Tibial artery (tissue), 4 donors: Measurements from ENCODE around the gene LDAF1.
A peak's percentile ranks its signal among the peaks of the same experiment; 100 is the strongest.

Experiments used
- DNase-seq, 2 donors: peaks; one replicate each; pipeline ENCODE4 v3.0.0-alpha.2; 2019
- H3K27ac ChIP-seq, 2 donors: fragments of 200-600 bp; sonication (generic) in 1 of 2; 1 replicate in 1 of 2; 2 replicates in 1 of 2; pipeline ENCODE4 v1.5.1; 2018 to 2019; ENCODE audit warnings: mild to moderate bottlenecking in 1 of 2
- H3K27me3 ChIP-seq, 2 donors: fragments of 200-600 bp; sonication (generic) in 1 of 2; one replicate each; pipeline versions ENCODE4 v1.5.1 to v1.6.0; 2016 to 2019
- H3K36me3 ChIP-seq, 3 donors: fragments of 200-600 bp; sonication (generic) in 2 of 3; one replicate each; pipeline ENCODE4 v1.5.1; 2016 to 2019; ENCODE audit warnings: mild to moderate bottlenecking in 2 of 3
- H3K4me1 ChIP-seq, 4 donors: fragments of 200-600 bp; sonication (generic) in 2 of 4; 1 replicate in 3 of 4; 2 replicates in 1 of 4; pipeline ENCODE4 v1.5.1; 2016 to 2019
- H3K4me3 ChIP-seq, 2 donors: fragments of 200-600 bp; sonication (generic) in 1 of 2; 1 replicate in 1 of 2; 2 replicates in 1 of 2; pipeline ENCODE4 v1.5.1; 2018 to 2019; ENCODE audit warnings: mild to moderate bottlenecking in 2 of 2
- H3K9me3 ChIP-seq, 3 donors: fragments of 200-600 bp; sonication (generic) in 1 of 3; one replicate each; pipeline ENCODE4 v1.5.1; 2016 to 2019
- CTCF ChIP-seq, 2 experiments: fragments of 200-600 bp in 1 of 2; fragments of 450-650 bp in 1 of 2; IDR thresholded peaks; one replicate each; pipeline ENCODE4 v1.5.1; 2017 to 2019; ENCODE audit warnings: antibody characterized with exemption in 2 of 2, mild to moderate bottlenecking in 1 of 2, moderate library complexity in 1 of 2
- intact Hi-C: fragments of 100-400 bp; cut with DNase I; formaldehyde crosslinking; loops from one replicate; pipeline ENCODE4 v1.15.0; 2023; ENCODE audit warnings: low total_unique reads

The LDAF1 gene

DNA sequence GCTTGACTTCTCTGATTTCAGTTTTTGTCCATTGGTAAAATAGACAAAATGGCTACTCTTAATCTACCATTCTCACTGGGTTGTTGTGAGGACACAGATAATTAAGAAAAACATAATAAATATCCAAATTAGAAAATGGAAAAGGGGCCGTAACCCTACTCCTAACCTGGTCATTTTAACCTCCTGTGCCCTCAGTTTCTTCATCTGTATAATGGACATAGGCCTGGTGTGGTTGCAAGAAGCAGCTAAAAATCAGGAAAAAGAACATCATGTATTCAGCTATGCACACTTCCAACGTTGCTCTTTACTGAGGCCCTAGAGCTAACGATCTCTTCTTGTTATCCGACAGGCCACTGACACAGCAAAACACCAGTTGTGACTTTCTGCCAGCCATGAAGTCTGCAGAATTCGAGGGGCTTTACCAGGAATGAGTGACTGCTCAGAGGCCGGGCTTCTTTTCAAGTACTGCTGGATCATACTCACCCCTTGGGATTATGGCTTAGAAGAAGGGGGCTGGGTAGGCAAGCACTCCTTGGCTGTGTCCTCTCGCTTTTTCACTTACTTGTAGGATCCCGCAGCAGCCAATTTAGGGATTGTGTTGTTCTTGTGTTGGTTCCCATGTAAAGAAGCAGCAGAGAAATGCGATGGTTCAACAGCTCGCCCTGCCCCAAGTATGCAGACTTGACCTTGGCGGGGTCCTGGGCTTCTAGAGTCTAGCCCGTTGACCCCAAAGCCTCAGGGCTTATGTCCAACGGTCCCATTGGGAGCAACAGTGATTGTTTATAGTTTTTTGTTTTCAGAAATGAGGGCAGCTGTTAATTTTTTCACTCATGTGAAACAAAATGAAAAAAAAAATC lies 20.9 kb downstream of the LDAF1 start:
- intact Hi-C loops = no loop called here
- Histone ChIP-seq H3K27me3 (no peaks in the 10 kb centered on the region), H3K4me1 (peaks cover 0 to 30% (median 5%) of the 10 kb centered on the region in 4 donors), H3K36me3 (peaks cover 33 to 73% (median 52%) of the 10 kb centered on the region in 3 donors), H3K4me3 (no peak overlapping the region), H3K9me3 (no peaks in the 10 kb centered on the region), H3K27ac (peak overlapping the region; percentile 58 to 67)
- TF ChIP-seq CTCF (IDR thresholded peaks at IDR 0.05) = no peak
- peak; percentile 54 to 82 for DNase-seq

DNA sequence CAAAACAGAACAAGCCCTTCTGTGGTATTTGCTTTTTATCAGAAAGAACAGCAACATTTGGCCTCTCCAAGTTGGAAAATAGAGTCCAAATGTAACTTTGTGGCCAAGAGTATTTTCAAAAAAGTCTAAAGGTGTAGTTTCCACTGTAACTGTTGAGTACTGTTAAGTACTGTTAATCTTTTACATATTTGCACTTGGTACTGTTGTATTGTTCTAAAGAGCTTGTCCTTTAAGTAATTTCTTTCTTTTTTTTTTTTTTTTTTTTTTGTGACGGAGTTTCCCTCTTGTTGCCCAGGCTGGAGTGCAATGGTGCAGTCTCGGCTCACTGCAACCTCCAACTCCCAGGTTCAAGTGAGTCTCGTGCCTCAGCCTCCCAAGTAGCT lies 21.5 kb downstream of the LDAF1 start:
- no peaks in the 10 kb centered on the region for H3K27me3 ChIP-seq
- intact Hi-C loops = no loop called here
- no peak for DNase-seq
- H3K36me3 ChIP-seq = peaks cover 27 to 67% (median 45%) of the 10 kb centered on the region in 3 donors
- H3K27ac ChIP-seq = peak overlapping the region; percentile 58 to 67
- no peak overlapping the region for H3K4me3 ChIP-seq
- no peaks in the 10 kb centered on the region for H3K9me3 ChIP-seq
- TF ChIP-seq CTCF (IDR thresholded peaks at IDR 0.05) = no peak
- peaks cover 0 to 30% (median 5%) of the 10 kb centered on the region in 4 donors for H3K4me1 ChIP-seq

DNA sequence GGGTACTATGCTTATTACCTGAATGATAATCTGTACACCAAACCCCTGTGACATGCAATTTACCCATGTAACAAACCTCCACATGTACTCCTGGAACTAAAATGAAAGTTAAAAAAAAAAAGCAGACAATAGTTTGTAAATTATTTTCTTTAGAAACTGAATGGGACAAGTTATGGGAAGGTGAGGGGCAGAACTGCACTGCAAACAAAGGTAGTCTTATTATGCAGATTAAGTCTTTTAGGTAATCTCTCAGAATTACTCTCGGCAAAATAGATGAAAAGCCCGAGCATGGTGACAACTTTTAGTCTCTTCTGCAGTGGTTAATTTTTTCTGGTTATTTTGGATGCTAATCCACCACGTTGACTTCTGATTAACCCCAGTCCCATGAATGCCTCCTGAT lies 25.5 kb downstream of the LDAF1 start:
- H3K9me3 ChIP-seq = no peaks in the 10 kb centered on the region
- H3K4me3 ChIP-seq = no peak overlapping the region
- intact Hi-C loops = no loop called here
- no peak for DNase-seq
- H3K27me3 ChIP-seq = no peaks in the 10 kb centered on the region
- peaks cover 23 to 36% (median 24%) of the 10 kb centered on the region in 3 donors for H3K36me3 ChIP-seq
- no peak for TF ChIP-seq CTCF (IDR thresholded peaks at IDR 0.05)
- H3K4me1 ChIP-seq = peaks cover 0 to 24% (median 8%) of the 10 kb centered on the region in 4 donors
- no peak overlapping the region for H3K27ac ChIP-seq

DNA sequence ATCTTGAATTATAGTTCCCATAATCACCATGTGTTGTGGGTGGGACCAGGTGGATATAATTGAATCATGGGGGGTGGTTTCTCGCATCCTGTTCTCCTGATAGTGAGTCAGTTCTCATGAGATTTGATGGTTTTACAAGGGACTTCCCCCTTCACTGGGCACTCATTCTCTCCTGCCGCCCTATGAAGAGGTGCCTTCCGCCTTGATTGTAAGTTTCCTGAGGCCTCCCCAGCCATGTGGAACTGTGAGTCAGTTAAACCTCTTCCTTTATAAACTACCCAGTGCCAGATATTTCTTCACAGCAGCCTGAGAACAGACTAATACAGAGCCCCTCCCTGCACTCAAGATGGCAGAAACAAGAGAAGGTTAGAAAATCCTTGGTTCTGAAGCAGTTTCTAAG lies 26.4 kb downstream of the LDAF1 start:
- TF ChIP-seq CTCF (IDR thresholded peaks at IDR 0.05) = no peak
- DNase-seq = no peak
- no peaks in the 10 kb centered on the region for H3K27me3 ChIP-seq
- no peak overlapping the region for H3K27ac ChIP-seq
- no peaks in the 10 kb centered on the region for H3K9me3 ChIP-seq
- peaks cover 0 to 15% (median 6%) of the 10 kb centered on the region in 4 donors for H3K4me1 ChIP-seq
- intact Hi-C loops = no loop called here
- H3K4me3 ChIP-seq = no peak overlapping the region
- peaks cover 21 to 27% (median 23%) of the 10 kb centered on the region in 3 donors for H3K36me3 ChIP-seq

DNA sequence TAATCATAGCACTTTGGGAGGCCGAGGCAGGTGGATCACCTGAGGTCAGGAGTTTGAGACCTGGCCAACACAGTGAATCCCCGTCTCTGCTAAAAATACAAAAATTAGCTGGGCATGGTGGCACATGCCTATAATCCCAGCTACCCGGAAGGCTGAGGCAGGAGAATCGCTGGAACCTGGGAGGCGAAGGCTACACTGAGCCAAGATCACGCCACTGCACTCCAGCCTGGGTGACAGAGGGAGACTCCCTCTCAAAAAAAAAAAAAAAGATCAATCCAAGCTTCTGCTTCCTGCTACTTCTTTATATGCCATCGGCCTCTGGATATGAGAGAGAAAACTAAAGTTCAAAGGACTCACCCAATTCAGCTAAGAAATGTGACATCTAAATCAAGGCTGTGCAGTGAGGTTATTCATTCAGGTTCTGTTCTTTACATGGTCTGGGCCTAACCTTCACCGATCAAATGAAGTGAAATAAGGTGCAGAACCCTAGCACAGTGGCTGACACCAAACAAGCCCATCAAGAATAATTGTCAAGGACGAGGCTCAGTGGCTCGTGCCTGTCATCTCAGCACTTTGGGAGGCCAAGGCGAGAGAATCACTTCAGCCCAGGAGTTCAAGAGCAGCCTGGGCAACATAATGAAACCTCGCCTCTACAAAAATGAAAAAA lies 27.3 kb downstream of the LDAF1 start:
- DNase-seq = no peak
- TF ChIP-seq CTCF (IDR thresholded peaks at IDR 0.05) = no peak
- intact Hi-C loops = no loop called here
- Histone ChIP-seq H3K27ac (no peak overlapping the region), H3K4me3 (no peak overlapping the region), H3K27me3 (no peaks in the 10 kb centered on the region), H3K4me1 (peaks cover 0 to 6% (median 6%) of the 10 kb centered on the region in 4 donors), H3K36me3 (peaks cover 14 to 21% (median 18%) of the 10 kb centered on the region in 3 donors), H3K9me3 (no peaks in the 10 kb centered on the region)
